Measurements from ENCODE around the gene DAB2IP.
A peak's percentile ranks its signal among the peaks of the same experiment; 100 is the strongest.

The DAB2IP gene

DNA sequence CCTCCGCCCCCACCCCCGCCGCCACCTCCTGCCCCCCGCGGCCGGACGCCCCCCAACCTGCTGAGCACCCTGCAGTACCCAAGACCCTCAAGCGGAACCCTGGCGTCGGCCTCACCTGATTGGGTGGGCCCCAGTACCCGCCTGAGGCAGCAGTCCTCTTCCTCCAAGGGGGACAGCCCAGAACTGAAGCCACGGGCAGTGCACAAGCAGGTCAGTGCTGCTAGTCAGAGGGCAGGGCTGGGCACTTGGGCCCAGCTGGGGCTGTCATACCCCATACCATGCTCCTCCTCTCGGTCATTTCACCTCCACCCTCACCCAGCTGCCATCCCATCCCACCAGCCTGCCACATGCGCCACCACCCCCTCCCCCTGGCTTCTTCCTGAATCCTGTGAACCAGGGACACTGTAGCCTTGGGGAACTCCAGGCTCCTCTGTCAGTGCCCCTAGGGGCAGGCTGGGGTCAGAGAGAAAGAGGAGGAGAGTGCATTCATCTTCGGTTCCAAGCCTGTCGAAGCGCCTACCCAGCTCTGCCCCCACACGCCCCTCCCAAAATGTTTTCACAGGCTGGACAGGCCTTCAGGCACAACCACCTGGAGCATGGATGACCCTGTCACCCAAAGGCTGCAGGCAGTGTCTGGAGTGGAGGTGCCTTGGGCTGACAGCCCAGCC, 122.0 kb downstream of the DAB2IP start:
- no peak for DNase-seq

GRCh38 chr9:121773954-121774714, 122.7 kb downstream of the DAB2IP start:
- DNase-seq, result no peak

DNA sequence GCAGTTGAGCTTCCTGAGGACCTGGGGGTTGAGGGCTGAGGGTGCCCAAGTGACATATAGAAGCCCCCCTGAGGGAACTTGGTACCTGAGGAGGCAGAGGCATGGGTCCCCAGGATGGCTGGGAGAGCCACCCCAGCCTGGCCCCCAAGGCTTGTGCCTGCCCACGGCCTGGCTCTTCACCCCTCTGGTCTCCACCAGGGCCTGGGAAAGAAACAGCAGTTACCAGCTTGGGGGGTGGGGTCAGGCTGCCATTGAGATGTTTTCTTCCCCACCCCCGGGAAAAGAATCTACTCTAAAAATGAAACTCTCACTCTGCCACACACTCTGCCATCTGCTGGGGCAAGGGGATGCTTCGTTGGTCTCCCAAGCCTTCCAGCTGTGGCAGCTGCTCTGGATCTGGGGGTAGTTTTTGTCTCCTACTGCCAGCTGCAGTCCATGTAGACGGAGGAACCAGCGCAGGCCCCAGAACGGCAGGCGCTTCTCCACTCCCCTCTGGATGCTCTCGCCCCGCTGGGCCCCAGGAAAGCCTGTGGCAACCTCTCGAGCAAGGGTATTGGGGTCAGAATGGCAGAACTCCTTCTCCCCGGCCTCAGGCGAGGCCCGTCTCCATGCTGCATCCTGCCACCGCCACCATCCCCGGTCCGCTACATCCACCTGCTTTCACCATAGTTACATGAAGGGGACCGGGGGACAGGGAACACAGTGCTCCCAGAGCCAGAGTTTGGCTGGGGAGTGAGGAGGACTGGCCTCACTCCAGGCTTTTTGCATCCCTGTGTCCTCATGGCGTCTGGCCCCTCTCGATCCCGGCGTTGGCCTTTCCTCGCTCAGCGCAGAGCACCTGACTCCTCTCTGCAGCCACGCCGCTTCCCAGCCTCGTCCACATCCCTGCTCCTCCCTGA, 123.5 kb downstream of the DAB2IP start:
- DNase-seq, result peak in 4 of 56 donors; percentile 28 to 45 (median 32)

DNA sequence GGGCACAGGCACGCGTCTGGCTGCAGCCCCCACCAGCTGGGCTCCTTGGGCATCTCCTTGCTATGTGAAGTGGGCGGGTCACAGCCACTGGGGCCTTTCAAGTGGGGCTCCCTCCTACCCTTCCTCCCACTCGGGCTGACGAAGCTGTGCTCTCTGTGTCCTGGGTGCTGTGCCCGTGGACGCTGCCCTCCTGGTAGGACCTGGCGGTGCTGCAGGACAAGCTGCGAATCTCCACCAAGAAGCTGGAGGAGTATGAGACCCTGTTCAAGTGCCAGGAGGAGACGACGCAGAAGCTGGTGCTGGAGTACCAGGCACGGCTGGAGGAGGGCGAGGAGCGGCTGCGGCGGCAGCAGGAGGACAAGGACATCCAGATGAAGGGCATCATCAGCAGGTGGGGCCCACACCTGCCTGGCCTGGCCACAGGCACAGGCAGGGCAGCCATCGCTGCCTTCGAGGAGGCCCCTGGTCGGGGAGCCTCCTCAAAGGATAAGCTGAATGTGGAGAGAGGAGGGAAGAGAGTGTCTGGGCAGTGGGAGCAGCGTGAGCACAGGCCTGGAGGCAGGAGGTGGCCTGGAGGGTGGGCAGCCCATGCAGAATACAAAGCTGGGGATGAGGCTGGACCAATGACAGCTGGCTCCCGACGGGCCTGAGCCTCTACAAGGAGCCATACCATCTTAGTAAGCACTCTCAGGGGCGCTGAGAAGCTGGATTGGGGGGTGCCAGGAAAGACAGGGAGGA, 124.7 kb downstream of the DAB2IP start:
- DNase-seq, result no peak

- no peak for DNase-seq
Observed at GRCh38 chr9:121776739-121777637, 125.6 kb downstream of the DAB2IP start.

- no peak for DNase-seq
Observed at GRCh38 chr9:121778252-121779225, 127.1 kb downstream of the DAB2IP start.

- peak in 1 of 56 donors; percentile 39 for DNase-seq
Observed at GRCh38 chr9:121779381-121780117, 128.1 kb downstream of the DAB2IP start.

GRCh38 chr9:121780177-121781040, 129.0 kb downstream of the DAB2IP start:
- DNase-seq, result no peak

DNA sequence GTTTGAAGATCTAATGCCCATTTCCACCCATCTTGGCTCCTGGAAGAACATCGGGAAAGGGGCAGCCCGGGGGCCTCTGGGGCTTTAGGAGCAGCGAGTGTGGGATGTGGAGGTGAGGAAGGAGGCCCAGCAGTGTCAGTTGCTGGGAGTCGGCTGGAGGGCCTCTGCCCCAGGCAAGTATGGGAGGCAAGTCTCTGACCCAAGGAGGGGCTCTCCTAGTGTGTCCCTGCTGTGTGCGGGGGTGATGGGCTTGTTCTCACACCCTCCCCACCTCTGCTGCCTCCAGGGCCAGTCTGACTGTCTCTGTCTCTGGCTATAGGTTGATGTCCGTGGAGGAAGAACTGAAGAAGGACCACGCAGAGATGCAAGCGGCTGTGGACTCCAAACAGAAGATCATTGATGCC, 129.7 kb downstream of the DAB2IP start:
- no peak for DNase-seq

- no peak for DNase-seq
Observed at GRCh38 chr9:121781701-121782464, 130.4 kb downstream of the DAB2IP start.

DNA sequence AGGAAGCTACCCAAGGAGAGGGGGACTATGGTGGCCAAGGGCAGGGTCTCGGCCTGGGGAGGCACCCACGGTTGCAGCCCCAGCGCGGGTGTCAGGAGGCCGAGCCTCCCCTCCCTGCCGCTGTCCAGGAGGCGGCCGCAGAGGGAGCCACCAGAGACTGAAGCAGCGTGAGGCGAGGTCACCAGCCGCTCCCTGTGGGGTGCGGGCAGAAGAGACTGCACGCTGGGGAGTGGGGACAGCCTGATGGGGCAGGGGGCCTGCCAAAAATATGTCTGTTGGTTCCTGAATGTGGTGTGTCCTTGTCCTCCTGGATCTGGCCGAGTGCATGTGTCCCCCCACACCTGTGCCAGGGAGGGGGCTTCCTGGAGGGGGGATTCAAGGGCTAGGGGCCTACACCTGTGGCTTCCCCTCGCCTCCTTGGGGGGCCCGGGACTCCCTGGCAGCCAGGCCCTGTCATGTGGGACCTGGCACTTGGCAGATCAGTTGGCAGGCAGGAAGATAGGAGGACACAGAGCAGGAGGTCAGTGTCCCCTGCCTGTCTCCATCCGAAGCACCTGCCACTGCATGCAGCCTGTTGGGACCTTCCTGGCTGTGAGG, 131.2 kb downstream of the DAB2IP start:
- no peak for DNase-seq

- DNase-seq, result no peak
Observed at GRCh38 chr9:121783111-121783510, 131.7 kb downstream of the DAB2IP start.

- DNase-seq, result peak in 2 of 56 donors; percentile 20 to 27
Observed at GRCh38 chr9:121783521-121784507, 132.4 kb downstream of the DAB2IP start.

- no peak for DNase-seq
Observed at GRCh38 chr9:121784731-121785411, 133.4 kb downstream of the DAB2IP start.
